A549 (cell line): ENCODE data around the gene PKD2L1. TPM values are rescaled to one million over a fixed set of nuclear protein-coding genes. Genes with fewer than 3 reads are reported as not detected.

Experiments
- ATAC-seq, 2 experiments: fragments of 200-7000 bp in 1 of 2; fragments of >200 bp in 1 of 2; cut with Nextera tagmentation in 1 of 2; cut with Tn5 transposase in 1 of 2; 3 replicates each; pipeline versions ENCODE4 v1.8.0 to v1.9.1; 2018 to 2020; ENCODE audit warnings: mild to moderate bottlenecking in 1 of 2, moderate library complexity in 1 of 2
- CTCF ChIA-PET: fragments of 300-600 bp; sonication (Branson Sonifier 250); formaldehyde crosslinking; extraction: SDS; loops from one replicate; lab custom pipeline; 2021; ENCODE audit warnings: antibody characterized with exemption, inconsistent platforms; lab: Yijun Ruan, JAX
- POLR2A ChIA-PET: fragments of 350-600 bp; formaldehyde crosslinking; extraction: SDS; loops from one replicate; lab custom pipeline; 2021; ENCODE audit warnings: antibody characterized with exemption, inconsistent platforms; lab: Yijun Ruan, JAX
- DNase-seq, 2 experiments: peaks; one replicate each; pipeline versions ENCODE4 v3.0.0 to v3.0.0-alpha.2; 2011 to 2016; ENCODE audit warnings: low read depth in 1 of 2, low spot score in 1 of 2
- FAIRE-seq: peaks from 2 replicates; lab custom pipeline; 2011; peaks lifted over from hg19 to GRCh38; lab: Jason Lieb, UNC
- H3K27ac ChIP-seq, 2 experiments: fragments of >200 bp; sonication (Bioruptor Twin); formaldehyde crosslinking; 3 replicates each; pipeline ENCODE4 v1.5.1; 2016 to 2017
- H3K4me1 ChIP-seq: fragments of >200 bp; sonication (Bioruptor Twin); formaldehyde crosslinking; 3 replicates; pipeline ENCODE4 v1.6.1; 2016
- H3K4me2 ChIP-seq: fragments of >200 bp; sonication (Bioruptor Twin); formaldehyde crosslinking; 3 replicates; pipeline ENCODE4 v1.6.1; 2016
- H3K4me3 ChIP-seq: fragments of >200 bp; sonication (Bioruptor Twin); formaldehyde crosslinking; 3 replicates; pipeline ENCODE4 v1.5.1; 2016
- H3K9me3 ChIP-seq: fragments of >200 bp; sonication (Bioruptor Twin); formaldehyde crosslinking; 3 replicates; pipeline ENCODE4 v1.6.1; 2016
- BHLHE40 ChIP-seq: IDR thresholded peaks from 2 replicates; pipeline ENCODE4 v1.6.1; 2012; ENCODE audit warnings: low read depth, low read length, inconsistent platforms
- CEBPB ChIP-seq, 2 experiments: fragments of >200 bp in 1 of 2; sonication (Bioruptor Twin) in 1 of 2; formaldehyde crosslinking in 1 of 2; IDR thresholded peaks; 2 replicates each; pipeline ENCODE4 v1.6.1; 2012 to 2016
- CHD2 ChIP-seq: fragments of 150-350 bp; IDR thresholded peaks from 2 replicates; pipeline ENCODE4 v1.6.1; 2014; ENCODE audit warnings: low read length; ENCODE audit not compliant: partially characterized antibody
- ELK1 ChIP-seq: fragments of 150-350 bp; IDR thresholded peaks from 2 replicates; pipeline ENCODE4 v1.6.1; 2014; ENCODE audit warnings: low read depth, mild to moderate bottlenecking, low read length
- EP300 ChIP-seq, 2 experiments: fragments of >200 bp; sonication (Bioruptor Twin); formaldehyde crosslinking; IDR thresholded peaks; 2 replicates in 1 of 2; 3 replicates in 1 of 2; pipeline ENCODE4 v1.6.1; 2016 to 2017
- FOSB ChIP-seq: fragments of 250-450 bp; sonication (Bioruptor Pico); IDR thresholded peaks from 2 replicates; pipeline ENCODE4 v1.5.0; 2020; ENCODE audit warnings: mild to moderate bottlenecking, moderate library complexity
- FOXS1 ChIP-seq: fragments of 250-450 bp; sonication (Bioruptor Pico); IDR thresholded peaks from 2 replicates; pipeline ENCODE4 v1.5.0; 2020; ENCODE audit warnings: mild to moderate bottlenecking, moderate library complexity
- GATA3 ChIP-seq: IDR thresholded peaks from 2 replicates; pipeline ENCODE4 v1.6.1; 2012; ENCODE audit warnings: borderline replicate concordance
- HEYL ChIP-seq: fragments of 250-450 bp; sonication (Bioruptor Pico); IDR thresholded peaks from 2 replicates; pipeline ENCODE4 v1.8.0; 2021; ENCODE audit warnings: mild to moderate bottlenecking, moderate library complexity
- HMGXB4 ChIP-seq: fragments of 250-450 bp; sonication (Bioruptor Pico); IDR thresholded peaks from 2 replicates; pipeline ENCODE4 v1.5.0; 2021; ENCODE audit warnings: mild to moderate bottlenecking, moderate library complexity, borderline replicate concordance
- HOXA7 ChIP-seq: fragments of 250-450 bp; sonication (Bioruptor Pico); IDR thresholded peaks from 2 replicates; pipeline ENCODE4 v1.5.0; 2020; ENCODE audit warnings: mild to moderate bottlenecking, moderate library complexity
- HOXB5 ChIP-seq: fragments of 250-450 bp; sonication (Bioruptor Pico); IDR thresholded peaks from 2 replicates; pipeline ENCODE4 v1.5.0; 2020; ENCODE audit warnings: mild to moderate bottlenecking, moderate library complexity
- KDM5A ChIP-seq: fragments of 200-600 bp; sonication (generic); IDR thresholded peaks from 2 replicates; pipeline ENCODE4 v1.6.1; 2016; ENCODE audit warnings: antibody characterized with exemption, mild to moderate bottlenecking
- MAFK ChIP-seq: fragments of 450-650 bp; IDR thresholded peaks from 2 replicates; pipeline ENCODE4 v1.6.1; 2014; ENCODE audit not compliant: partially characterized antibody
- NR3C1 ChIP-seq: fragments of >200 bp; sonication (Bioruptor Twin); formaldehyde crosslinking; IDR thresholded peaks from 3 replicates; pipeline ENCODE4 v1.6.1; 2017
- PHF8 ChIP-seq: fragments of 200-600 bp; sonication (generic); IDR thresholded peaks from 2 replicates; pipeline ENCODE4 v1.6.1; 2016; ENCODE audit warnings: low read depth, mild to moderate bottlenecking, antibody characterized with exemption, moderate library complexity, borderline replicate concordance
- POLR2A ChIP-seq: IDR thresholded peaks from 2 replicates; pipeline ENCODE4 v1.6.1; 2012; ENCODE audit warnings: mild to moderate bottlenecking, low read length
- RFX5 ChIP-seq: fragments of 450-650 bp; IDR thresholded peaks from 2 replicates; pipeline ENCODE4 v1.7.1; 2014; ENCODE audit warnings: antibody characterized with exemption, mild to moderate bottlenecking, moderate library complexity
- RNF2 ChIP-seq: fragments of 200-600 bp; sonication (generic); IDR thresholded peaks from 2 replicates; pipeline ENCODE4 v1.6.1; 2016; ENCODE audit warnings: low read depth, mild to moderate bottlenecking, antibody characterized with exemption, moderate library complexity, borderline replicate concordance
- SREBF2 ChIP-seq: fragments of 450-650 bp; IDR thresholded peaks from 2 replicates; pipeline ENCODE4 v1.6.1; 2014; ENCODE audit warnings: mild to moderate bottlenecking, moderate library complexity
- TP53 ChIP-seq: fragments of 250-450 bp; sonication (Bioruptor Pico); IDR thresholded peaks from 2 replicates; pipeline ENCODE4 v1.5.0; 2021; ENCODE audit warnings: mild to moderate bottlenecking, moderate library complexity
- ZC3H11A ChIP-seq: fragments of 450-650 bp; IDR thresholded peaks from 2 replicates; pipeline ENCODE4 v1.6.1; 2014; ENCODE audit warnings: antibody characterized with exemption, mild to moderate bottlenecking
- ZNF302 ChIP-seq: fragments of 250-450 bp; sonication (Bioruptor Pico); IDR thresholded peaks from 2 replicates; pipeline ENCODE4 v1.9.0; 2021; ENCODE audit warnings: inconsistent platforms, mild to moderate bottlenecking, moderate library complexity
- ZSCAN20 ChIP-seq: fragments of 250-450 bp; sonication (Bioruptor Pico); IDR thresholded peaks from 2 replicates; pipeline ENCODE4 v1.8.0; 2022; ENCODE audit warnings: mild to moderate bottlenecking, moderate library complexity
- WGBS: methylation state at CpG from one replicate; pipeline ENCODE4 v1.1.6; 2017; ENCODE audit errors: missing lambda C conversion rate; 5-methylcytosine and 5-hydroxymethylcytosine counted together
- polyA plus RNA-seq, 4 experiments: library from polyadenylated mRNA; depleted of rRNA in 3 of 4; stranded (reverse); fragments of >200 nt; fragmentation: RNase III in 1 of 4; extraction: RNeasy Plus Mini Kit Qiagen cat#74134 plus additional on column Dnase treatment in 1 of 4; gene quantifications; 2 replicates in 3 of 4; 3 replicates in 1 of 4; pipeline ENCODE4 v1.2.3, GENCODE V29; 2011 to 2017
- TF ChIP-seq, protein P1 (sequence below): IDR thresholded peaks from 2 replicates; pipeline ENCODE4 v1.6.1; 2012
- TF ChIP-seq, protein P2 (sequence below): IDR thresholded peaks from 2 replicates; pipeline ENCODE4 v1.6.1; 2012

PKD2L1 gene
- polyA plus RNA-seq, 2 of the 4 experiments (the other 2 are of a cell fraction) = 0.06 to 0.10 TPM

DNA sequence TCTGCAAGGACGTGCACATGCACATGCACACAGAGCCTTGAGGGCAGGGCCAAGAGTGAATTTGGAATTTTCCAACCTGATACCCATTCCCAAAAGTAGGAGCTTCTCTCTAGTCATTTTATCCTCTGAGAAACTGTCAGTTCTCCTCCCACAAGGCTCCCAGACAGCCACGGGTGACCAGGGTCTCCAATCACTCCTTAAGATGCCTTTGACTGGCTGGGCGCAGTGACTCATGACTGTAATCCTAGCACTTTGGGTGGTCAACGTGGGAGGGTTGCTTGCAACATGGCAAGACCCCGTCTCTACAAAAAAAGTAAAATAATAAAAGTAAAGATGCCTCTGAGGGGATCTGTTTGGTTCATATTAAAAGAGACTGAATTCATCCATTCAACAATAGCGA is 30.2 kb upstream of the PKD2L1 start:
- 72% methylated on average over 6 of the region's 6 CpGs for WGBS
- DNase-seq = no peak
- no peak for TF ChIP-seq RNF2
- TF ChIP-seq POLR2A = no peak
- TF ChIP-seq FOXS1 (CRISPR knock-in tag) = no peak
- TF ChIP-seq ELK1 = no peak
- TF ChIP-seq, protein P1, sequence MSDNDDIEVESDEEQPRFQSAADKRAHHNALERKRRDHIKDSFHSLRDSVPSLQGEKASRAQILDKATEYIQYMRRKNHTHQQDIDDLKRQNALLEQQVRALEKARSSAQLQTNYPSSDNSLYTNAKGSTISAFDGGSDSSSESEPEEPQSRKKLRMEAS = no peak
- TF ChIP-seq HOXA7 (CRISPR knock-in tag) = no peak
- no peak for TF ChIP-seq HEYL (CRISPR knock-in tag)
- TF ChIP-seq HOXB5 (CRISPR knock-in tag) = no peak
- TF ChIP-seq FOSB (CRISPR knock-in tag) = no peak
- TF ChIP-seq CEBPB (IDR thresholded peaks at IDR 0.05) = no peak
- TF ChIP-seq HMGXB4 (CRISPR knock-in tag) = no peak
- no peak for TF ChIP-seq GATA3
- TF ChIP-seq, all 56 proteins: peak for 0
- Histone ChIP-seq H3K27ac (peak overlapping the region; percentile 13 to 58; a peak in 4 of 6 replicates), H3K4me3 (no peak overlapping the region), H3K4me2 (peak overlapping the region; percentile 64), H3K4me1 (peaks cover 97% of the 10 kb centered on the region), H3K9me3 (no peaks in the 10 kb centered on the region)
- ChIA-PET POLR2A (interaction anchor here (1.3 to 2.5 kb wide), 3 partner anchors 13 to 14 kb away, joined by 3 to 11 read pairs (median 9); partner anchors contain the start of gene SCD), CTCF (interaction anchor here (0.6 to 1.7 kb wide), 10 partner anchors 13 to 148 kb away, joined by 3 to 13 read pairs (median 3); partner anchors contain the start of gene SCD)
- ATAC-seq = no peak
- FAIRE-seq = no peak

GRCh38 chr10:100359529-100360150 is 29.6 kb upstream of the PKD2L1 start:
- 7% methylated on average over 3 of the region's 3 CpGs for WGBS
- no peaks in the 10 kb centered on the region for H3K9me3 ChIP-seq
- H3K4me3 ChIP-seq = no peak overlapping the region
- ATAC-seq (peak in 1 of 2 experiments; percentile 6; a peak in 2 of 6 replicates), FAIRE-seq (no peak)
- CTCF ChIA-PET = interaction anchor here (0.6 to 1.7 kb wide), 11 partner anchors 8 to 141 kb away, joined by 3 to 13 read pairs (median 3); partner anchors contain the start of gene SCD
- peak overlapping the region; percentile 64 for H3K4me2 ChIP-seq
- H3K4me1 ChIP-seq = peaks cover 99% of the 10 kb centered on the region
- TF ChIP-seq ZC3H11A (no peak), GATA3 (peak; percentile 21; the same call in 1 of the 2 replicates)
- TF ChIP-seq, all 56 proteins: peak for 1
- H3K27ac ChIP-seq = peak overlapping the region; percentile 13 to 58; a peak in 4 of 6 replicates
- POLR2A ChIA-PET = interaction anchor here (0.7 to 2.5 kb wide), 5 partner anchors 10 to 15 kb away, joined by 3 to 11 read pairs (median 4); partner anchors contain the start of gene SCD
- no peak for DNase-seq

DNA sequence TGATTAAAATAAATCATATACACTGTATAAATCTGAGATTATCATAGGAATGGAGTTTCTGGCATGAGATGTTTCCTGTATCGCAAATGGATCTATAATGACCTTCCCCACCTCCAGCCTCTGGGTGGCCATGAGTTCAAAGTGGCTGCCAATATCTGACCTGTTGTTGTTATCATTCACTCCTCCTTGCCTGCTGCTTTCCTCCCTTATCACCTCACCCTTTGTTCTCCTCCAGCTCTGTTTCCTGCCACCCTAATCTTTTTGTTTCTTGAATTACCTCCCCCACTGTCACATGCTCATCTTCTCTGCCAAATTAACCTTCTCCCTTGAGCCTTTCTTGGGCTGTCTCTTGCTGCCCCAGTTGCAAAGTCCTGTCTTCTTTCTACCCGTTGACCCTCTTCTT is 29.0 kb upstream of the PKD2L1 start:
- no peak for DNase-seq
- no peak for FAIRE-seq
- Histone ChIP-seq H3K27ac (peak overlapping the region; percentile 13 to 58; a peak in 4 of 6 replicates), H3K4me3 (no peak overlapping the region), H3K4me2 (peak overlapping the region; percentile 64), H3K9me3 (no peaks in the 10 kb centered on the region), H3K4me1 (peaks cover 98% of the 10 kb centered on the region)
- 73% methylated on average over 2 of the region's 2 CpGs for WGBS
- CTCF ChIA-PET = interaction anchor here (0.9 to 1.7 kb wide), 7 partner anchors 8 to 142 kb away, joined by 3 to 13 read pairs (median 3); no protein-coding TSS in a partner anchor
- ATAC-seq = peak in 1 of 2 experiments; percentile 3; a peak in 1 of 6 replicates
- TF ChIP-seq, protein P2, sequence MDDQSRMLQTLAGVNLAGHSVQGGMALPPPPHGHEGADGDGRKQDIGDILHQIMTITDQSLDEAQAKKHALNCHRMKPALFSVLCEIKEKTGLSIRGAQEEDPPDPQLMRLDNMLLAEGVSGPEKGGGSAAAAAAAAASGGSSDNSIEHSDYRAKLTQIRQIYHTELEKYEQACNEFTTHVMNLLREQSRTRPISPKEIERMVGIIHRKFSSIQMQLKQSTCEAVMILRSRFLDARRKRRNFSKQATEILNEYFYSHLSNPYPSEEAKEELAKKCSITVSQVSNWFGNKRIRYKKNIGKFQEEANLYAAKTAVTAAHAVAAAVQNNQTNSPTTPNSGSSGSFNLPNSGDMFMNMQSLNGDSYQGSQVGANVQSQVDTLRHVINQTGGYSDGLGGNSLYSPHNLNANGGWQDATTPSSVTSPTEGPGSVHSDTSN = no peak
- TF ChIP-seq RNF2 (no peak), KDM5A (no peak), SREBF2 (no peak), MAFK (no peak), EP300 (IDR thresholded peaks at IDR 0.05) (no peak), NR3C1 (no peak), CHD2 (no peak), ZC3H11A (no peak), ZSCAN20 (no peak), ZNF302 (no peak), BHLHE40 (no peak), TP53 (CRISPR knock-in tag) (no peak), RFX5 (no peak), POLR2A (no peak), PHF8 (no peak)
- POLR2A ChIA-PET = interaction anchor here (1.3 to 2.5 kb wide), 4 partner anchors 9 to 15 kb away, joined by 3 to 11 read pairs (median 6); partner anchors contain the start of gene SCD
